Measurements from ENCODE around the gene SLC25A44. TPM values are rescaled to one million over a fixed set of nuclear protein-coding genes. Genes with fewer than 3 reads are reported as not detected.
"Not testable (repeated sequence)": the region's sequence is repeated elsewhere in the genome, so short reads cannot be mapped to it uniquely, and the experiment has no call there.

The SLC25A44 gene
- total RNA-seq, 1 experiment from 2014 or later: 28.1 TPM

- Histone ChIP-seq H3K4me1 (ENCODE audit: insufficient read depth, low read length) (no peaks in the 10 kb centered on the region), H3K27ac (ENCODE audit: low read length) (no peak overlapping the region), H2AFZ (ENCODE audit: low read length) (no peak overlapping the region), H3K79me2 (ENCODE audit: low read length) (no peaks in the 10 kb centered on the region), H3K27me3 (ENCODE audit: low read length) (no peaks in the 10 kb centered on the region), H3K9me2 (replicated peaks; ENCODE audit: low read length) (no peaks in the 10 kb centered on the region), H3K9me3 (ENCODE audit: low read length) (no peaks in the 10 kb centered on the region), H3K4me2 (ENCODE audit: low read length) (no peak overlapping the region), H4K20me1 (ENCODE audit: low read length) (no peaks in the 10 kb centered on the region), H3F3A (ENCODE audit: low read length, unreplicated experiment) (no peaks in the 10 kb centered on the region), H3K4me3 (ENCODE audit: low read length) (no peak overlapping the region), H3K9ac (ENCODE audit: low read length) (no peak overlapping the region), H3K36me3 (ENCODE audit: low read depth, low read length) (no peaks in the 10 kb centered on the region)
- ATAC-seq (no peak), DNase-seq (no peak)
- TF ChIP-seq EZH2phosphoT487 (IDR thresholded peaks at IDR 0.05; ENCODE audit: borderline replicate concordance, low read length): no peak
- TF ChIP-seq EZH2 (IDR thresholded peaks at IDR 0.05; ENCODE audit: low read length, unreplicated experiment): no peak
- CTCF ChIA-PET: no interaction called here
- no TSS peak for BruUV-seq (replicated peaks)
- POLR2A ChIA-PET (ENCODE audit: unreplicated experiment): no interaction called here
- intact Hi-C loops (cut with micrococcal nuclease): no loop called here
Measured at GRCh38 chr1:156177919-156178654, 15.8 kb upstream of the SLC25A44 start.

GRCh38 chr1:156180471-156180870 is 13.4 kb upstream of the SLC25A44 start:
- Histone ChIP-seq H3K9me3 (ENCODE audit: low read length) (no peaks in the 10 kb centered on the region), H3K9me2 (replicated peaks; ENCODE audit: low read length) (no peaks in the 10 kb centered on the region), H3K36me3 (ENCODE audit: low read depth, low read length) (no peaks in the 10 kb centered on the region), H3K4me3 (ENCODE audit: low read length) (no peak overlapping the region), H3K4me1 (ENCODE audit: insufficient read depth, low read length) (no peaks in the 10 kb centered on the region), H3K27ac (ENCODE audit: low read length) (no peak overlapping the region), H2AFZ (ENCODE audit: low read length) (no peak overlapping the region), H3F3A (ENCODE audit: low read length, unreplicated experiment) (no peaks in the 10 kb centered on the region), H3K4me2 (ENCODE audit: low read length) (no peak overlapping the region), H3K9ac (ENCODE audit: low read length) (no peak overlapping the region), H3K27me3 (ENCODE audit: low read length) (no peaks in the 10 kb centered on the region), H3K79me2 (ENCODE audit: low read length) (no peaks in the 10 kb centered on the region), H4K20me1 (ENCODE audit: low read length) (no peaks in the 10 kb centered on the region)
- no peak for TF ChIP-seq CTCF (conservative IDR thresholded peaks at IDR 0.05; ENCODE audit: low read depth, low read length)
- TF ChIP-seq EZH2phosphoT487 (IDR thresholded peaks at IDR 0.05; ENCODE audit: borderline replicate concordance, low read length): no peak
- no peak for TF ChIP-seq EZH2 (IDR thresholded peaks at IDR 0.05; ENCODE audit: low read length, unreplicated experiment)
- ChIA-PET CTCF (interaction anchor here (0.6 kb wide), 1 partner anchor 265 kb away, joined by 3 read pairs; no protein-coding TSS in a partner anchor), POLR2A (ENCODE audit: unreplicated experiment) (no interaction called here)
- no TSS peak for BruUV-seq (replicated peaks)
- intact Hi-C loops (cut with micrococcal nuclease): no loop called here
- DNase-seq (no peak), ATAC-seq (no peak)

- H3K79me2 ChIP-seq (ENCODE audit: low read length); H4K20me1 ChIP-seq (ENCODE audit: low read length); H3K9ac ChIP-seq (ENCODE audit: low read length); ATAC-seq; H3F3A ChIP-seq (ENCODE audit: low read length, unreplicated experiment); H3K27me3 ChIP-seq (ENCODE audit: low read length); H3K9me2 ChIP-seq (replicated peaks; ENCODE audit: low read length); POLR2A ChIA-PET (ENCODE audit: unreplicated experiment); CTCF ChIA-PET; intact Hi-C loops (cut with micrococcal nuclease); H3K27ac ChIP-seq (ENCODE audit: low read length); H2AFZ ChIP-seq (ENCODE audit: low read length); DNase-seq; H3K4me1 ChIP-seq (ENCODE audit: insufficient read depth, low read length); H3K4me2 ChIP-seq (ENCODE audit: low read length); BruUV-seq (replicated peaks); H3K9me3 ChIP-seq (ENCODE audit: low read length); H3K36me3 ChIP-seq (ENCODE audit: low read depth, low read length); H3K4me3 ChIP-seq (ENCODE audit: low read length): not testable (repeated sequence)
Measured at GRCh38 chr1:156181391-156181924, 12.4 kb upstream of the SLC25A44 start.

- ATAC-seq; H3K27ac ChIP-seq (ENCODE audit: low read length); H3K4me2 ChIP-seq (ENCODE audit: low read length); POLR2A ChIA-PET (ENCODE audit: unreplicated experiment); H3K9me3 ChIP-seq (ENCODE audit: low read length); H3K9me2 ChIP-seq (replicated peaks; ENCODE audit: low read length); H3F3A ChIP-seq (ENCODE audit: low read length, unreplicated experiment); H2AFZ ChIP-seq (ENCODE audit: low read length); intact Hi-C loops (cut with micrococcal nuclease); H3K36me3 ChIP-seq (ENCODE audit: low read depth, low read length); H3K4me3 ChIP-seq (ENCODE audit: low read length); DNase-seq; H4K20me1 ChIP-seq (ENCODE audit: low read length); H3K4me1 ChIP-seq (ENCODE audit: insufficient read depth, low read length); BruUV-seq (replicated peaks); CTCF ChIA-PET; H3K27me3 ChIP-seq (ENCODE audit: low read length); H3K9ac ChIP-seq (ENCODE audit: low read length); H3K79me2 ChIP-seq (ENCODE audit: low read length): not testable (repeated sequence)
Measured at GRCh38 chr1:156182010-156182779, 11.7 kb upstream of the SLC25A44 start.

GRCh38 chr1:156186347-156187177 is 7.3 kb upstream of the SLC25A44 start:
- H3K4me2 ChIP-seq (ENCODE audit: low read length); ATAC-seq; BruUV-seq (replicated peaks); H3K9ac ChIP-seq (ENCODE audit: low read length); H2AFZ ChIP-seq (ENCODE audit: low read length); H3K36me3 ChIP-seq (ENCODE audit: low read depth, low read length); H4K20me1 ChIP-seq (ENCODE audit: low read length); H3F3A ChIP-seq (ENCODE audit: low read length, unreplicated experiment); H3K9me3 ChIP-seq (ENCODE audit: low read length); H3K27ac ChIP-seq (ENCODE audit: low read length); H3K4me1 ChIP-seq (ENCODE audit: insufficient read depth, low read length); DNase-seq; intact Hi-C loops (cut with micrococcal nuclease); POLR2A ChIA-PET (ENCODE audit: unreplicated experiment); H3K27me3 ChIP-seq (ENCODE audit: low read length); H3K79me2 ChIP-seq (ENCODE audit: low read length); H3K4me3 ChIP-seq (ENCODE audit: low read length); H3K9me2 ChIP-seq (replicated peaks; ENCODE audit: low read length); CTCF ChIA-PET: not testable (repeated sequence)

All from PC-3 (cell line).